ENCODE results near the gene EMC9.

The EMC9 gene

DNA sequence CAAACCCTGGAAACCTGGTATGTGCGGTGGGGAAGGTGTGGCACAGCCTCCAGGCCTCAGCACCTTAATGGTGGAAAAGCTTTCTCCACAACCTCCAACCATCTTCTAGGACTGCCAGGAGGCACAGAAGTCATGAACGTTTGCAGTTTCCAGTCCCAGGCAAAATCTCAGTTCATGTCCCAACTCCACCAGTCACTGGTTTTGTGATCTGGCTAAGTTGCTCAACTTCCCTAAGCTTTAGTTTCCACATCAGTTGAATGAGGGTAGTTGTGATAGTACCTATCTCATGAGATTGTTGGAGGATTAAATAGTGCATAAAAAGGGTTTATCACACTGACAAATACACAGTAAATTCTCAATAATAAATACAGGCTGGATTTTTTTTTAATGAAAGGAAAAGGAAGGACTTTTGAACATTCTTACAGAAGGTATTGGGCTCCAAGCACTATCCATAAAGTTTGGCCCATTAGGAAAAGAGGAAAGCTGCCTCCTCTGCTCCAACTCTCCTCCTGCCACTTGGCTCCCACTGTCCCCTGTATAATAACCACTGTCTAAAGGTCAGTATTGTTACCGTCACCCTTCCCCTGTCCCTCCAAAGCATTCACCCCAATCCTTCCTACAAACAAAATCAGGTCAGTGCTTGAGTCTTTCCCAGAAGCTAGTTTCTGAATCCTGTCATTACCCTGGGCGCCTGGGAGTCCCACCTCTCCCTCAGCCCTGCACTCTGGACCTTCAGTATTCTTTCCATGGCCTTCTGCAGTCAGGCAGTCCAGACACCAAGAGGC is 41.0 kb downstream of the EMC9 start:
- Histone ChIP-seq H3K36me3 (ENCODE audit: control insufficient read depth, low read length) (peaks cover 49% of the 10 kb centered on the region), H3K79me2 (ENCODE audit: control insufficient read depth, low read length) (peaks cover 5% of the 10 kb centered on the region), H3K4me3 (ENCODE audit: low read length) (no peak overlapping the region), H4K20me1 (ENCODE audit: control insufficient read depth, insufficient read depth, low read depth, low read length) (no peaks in the 10 kb centered on the region), H3K4me1 (ENCODE audit: control insufficient read depth, low read length) (peaks cover 6% of the 10 kb centered on the region), H3K27me3 (ENCODE audit: control insufficient read depth, low read length) (no peaks in the 10 kb centered on the region), H3F3A (ENCODE audit: control insufficient read depth, insufficient read depth) (peaks cover 3% of the 10 kb centered on the region; the same call in 1 of the 2 replicates), H3K4me2 (ENCODE audit: low read length) (no peak overlapping the region), H3K9me2 (replicated peaks; ENCODE audit: control insufficient read depth, low read length) (no peaks in the 10 kb centered on the region), H3K9me3 (ENCODE audit: control insufficient read depth, insufficient read depth, low read length) (no peaks in the 10 kb centered on the region), H3K27ac (ENCODE audit: low read depth, low read length) (no peak overlapping the region)
- no peak for TF ChIP-seq EZH2phosphoT487 (IDR thresholded peaks at IDR 0.05; ENCODE audit: borderline replicate concordance, low read length)
- TF ChIP-seq, protein P1, sequence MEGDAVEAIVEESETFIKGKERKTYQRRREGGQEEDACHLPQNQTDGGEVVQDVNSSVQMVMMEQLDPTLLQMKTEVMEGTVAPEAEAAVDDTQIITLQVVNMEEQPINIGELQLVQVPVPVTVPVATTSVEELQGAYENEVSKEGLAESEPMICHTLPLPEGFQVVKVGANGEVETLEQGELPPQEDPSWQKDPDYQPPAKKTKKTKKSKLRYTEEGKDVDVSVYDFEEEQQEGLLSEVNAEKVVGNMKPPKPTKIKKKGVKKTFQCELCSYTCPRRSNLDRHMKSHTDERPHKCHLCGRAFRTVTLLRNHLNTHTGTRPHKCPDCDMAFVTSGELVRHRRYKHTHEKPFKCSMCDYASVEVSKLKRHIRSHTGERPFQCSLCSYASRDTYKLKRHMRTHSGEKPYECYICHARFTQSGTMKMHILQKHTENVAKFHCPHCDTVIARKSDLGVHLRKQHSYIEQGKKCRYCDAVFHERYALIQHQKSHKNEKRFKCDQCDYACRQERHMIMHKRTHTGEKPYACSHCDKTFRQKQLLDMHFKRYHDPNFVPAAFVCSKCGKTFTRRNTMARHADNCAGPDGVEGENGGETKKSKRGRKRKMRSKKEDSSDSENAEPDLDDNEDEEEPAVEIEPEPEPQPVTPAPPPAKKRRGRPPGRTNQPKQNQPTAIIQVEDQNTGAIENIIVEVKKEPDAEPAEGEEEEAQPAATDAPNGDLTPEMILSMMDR (IDR thresholded peaks at IDR 0.05; ENCODE audit: low read depth, low read length, poor library complexity, severe bottlenecking) = no peak

DNA sequence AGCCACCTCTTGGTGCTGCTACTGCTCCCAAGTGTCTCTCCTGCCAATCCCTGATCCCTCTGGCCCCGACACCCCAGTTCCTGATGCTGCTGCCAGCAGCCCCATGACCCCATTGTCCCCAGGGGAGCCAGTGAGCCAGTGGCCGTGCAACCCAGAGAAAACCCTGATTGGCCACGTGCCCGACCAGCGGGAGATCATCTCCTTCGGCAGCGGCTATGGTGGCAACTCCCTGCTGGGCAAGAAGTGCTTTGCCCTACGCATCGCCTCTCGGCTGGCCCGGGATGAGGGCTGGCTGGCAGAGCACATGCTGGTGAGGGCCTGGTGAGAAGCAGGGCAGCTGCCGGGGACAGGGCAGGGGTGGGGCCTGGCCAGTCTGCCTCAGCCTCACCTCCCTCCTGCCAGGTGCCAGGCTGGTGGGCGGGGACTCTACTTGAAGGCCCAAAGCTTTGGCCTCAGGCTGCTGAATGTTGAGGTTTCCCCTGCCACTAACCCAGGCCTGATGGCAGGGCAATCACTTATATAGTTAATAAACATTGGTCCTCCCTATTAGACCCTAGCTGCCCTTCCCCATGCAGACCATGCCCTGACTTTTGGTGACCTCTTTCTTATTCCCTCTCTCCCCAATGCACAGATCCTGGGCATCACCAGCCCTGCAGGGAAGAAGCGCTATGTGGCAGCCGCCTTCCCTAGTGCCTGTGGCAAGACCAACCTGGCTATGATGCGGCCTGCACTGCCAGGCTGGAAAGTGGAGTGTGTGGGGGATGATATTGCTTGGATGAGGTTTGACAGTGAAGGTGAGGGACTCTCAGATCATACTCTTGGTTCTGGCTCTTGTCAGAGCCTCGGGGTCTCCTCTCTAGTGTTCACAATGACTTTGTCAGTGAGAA is 42.2 kb downstream of the EMC9 start:
- H3K9me3 ChIP-seq (ENCODE audit: control insufficient read depth, insufficient read depth, low read length) = no peaks in the 10 kb centered on the region
- H4K20me1 ChIP-seq (ENCODE audit: control insufficient read depth, insufficient read depth, low read depth, low read length) = no peaks in the 10 kb centered on the region
- peaks cover 12% of the 10 kb centered on the region for H3K4me1 ChIP-seq (ENCODE audit: control insufficient read depth, low read length)
- H3K4me2 ChIP-seq (ENCODE audit: low read length) = no peak overlapping the region
- TF ChIP-seq, protein P1 (IDR thresholded peaks at IDR 0.05; ENCODE audit: low read depth, low read length, poor library complexity, severe bottlenecking) = no peak
- TF ChIP-seq EZH2phosphoT487 (IDR thresholded peaks at IDR 0.05; ENCODE audit: borderline replicate concordance, low read length) = no peak
- no peak overlapping the region for H3K27ac ChIP-seq (ENCODE audit: low read depth, low read length)
- H3K9me2 ChIP-seq (replicated peaks; ENCODE audit: control insufficient read depth, low read length) = no peaks in the 10 kb centered on the region
- peaks cover 8% of the 10 kb centered on the region; the same call in 1 of the 2 replicates for H3F3A ChIP-seq (ENCODE audit: control insufficient read depth, insufficient read depth)
- no peak overlapping the region for H3K4me3 ChIP-seq (ENCODE audit: low read length)
- peaks cover 17% of the 10 kb centered on the region for H3K79me2 ChIP-seq (ENCODE audit: control insufficient read depth, low read length)
- H3K36me3 ChIP-seq (ENCODE audit: control insufficient read depth, low read length) = peaks cover 58% of the 10 kb centered on the region
- no peaks in the 10 kb centered on the region for H3K27me3 ChIP-seq (ENCODE audit: control insufficient read depth, low read length)

DNA sequence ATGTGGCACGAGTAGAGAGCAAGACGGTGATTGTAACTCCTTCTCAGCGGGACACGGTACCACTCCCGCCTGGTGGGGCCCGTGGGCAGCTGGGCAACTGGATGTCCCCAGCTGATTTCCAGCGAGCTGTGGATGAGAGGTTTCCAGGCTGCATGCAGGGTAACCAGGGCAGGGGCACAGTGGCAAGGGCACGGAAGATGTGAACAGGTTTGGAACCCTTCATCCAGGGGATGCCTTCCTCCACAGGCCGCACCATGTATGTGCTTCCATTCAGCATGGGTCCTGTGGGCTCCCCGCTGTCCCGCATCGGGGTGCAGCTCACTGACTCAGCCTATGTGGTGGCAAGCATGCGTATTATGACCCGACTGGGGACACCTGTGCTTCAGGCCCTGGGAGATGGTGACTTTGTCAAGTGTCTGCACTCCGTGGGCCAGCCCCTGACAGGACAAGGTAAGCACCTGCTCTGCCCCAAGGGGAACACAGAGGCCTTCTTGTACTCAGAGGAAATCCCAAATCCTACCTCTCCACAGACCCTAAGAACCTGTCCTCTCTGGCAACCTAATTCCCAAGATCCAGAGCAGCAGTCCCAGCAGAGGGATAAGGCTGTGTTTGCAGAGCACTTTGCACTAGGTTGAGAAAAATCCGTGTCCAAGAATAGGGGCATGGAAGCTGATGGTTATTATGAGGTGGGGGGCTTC is 43.0 kb downstream of the EMC9 start:
- Histone ChIP-seq H3K27ac (ENCODE audit: low read depth, low read length) (no peak overlapping the region), H3K27me3 (ENCODE audit: control insufficient read depth, low read length) (no peaks in the 10 kb centered on the region), H3K4me2 (ENCODE audit: low read length) (no peak overlapping the region), H3K36me3 (ENCODE audit: control insufficient read depth, low read length) (peaks cover 54% of the 10 kb centered on the region), H3K9me2 (replicated peaks; ENCODE audit: control insufficient read depth, low read length) (no peaks in the 10 kb centered on the region), H3K79me2 (ENCODE audit: control insufficient read depth, low read length) (peaks cover 17% of the 10 kb centered on the region), H4K20me1 (ENCODE audit: control insufficient read depth, insufficient read depth, low read depth, low read length) (no peaks in the 10 kb centered on the region), H3K9me3 (ENCODE audit: control insufficient read depth, insufficient read depth, low read length) (no peaks in the 10 kb centered on the region), H3F3A (ENCODE audit: control insufficient read depth, insufficient read depth) (peaks cover 8% of the 10 kb centered on the region; the same call in 1 of the 2 replicates), H3K4me1 (ENCODE audit: control insufficient read depth, low read length) (peaks cover 17% of the 10 kb centered on the region), H3K4me3 (ENCODE audit: low read length) (no peak overlapping the region)
- TF ChIP-seq, protein P1 (IDR thresholded peaks at IDR 0.05; ENCODE audit: low read depth, low read length, poor library complexity, severe bottlenecking) = no peak
- no peak for TF ChIP-seq EZH2phosphoT487 (IDR thresholded peaks at IDR 0.05; ENCODE audit: borderline replicate concordance, low read length)

All from DOHH2 (cell line).